ENCODE results near the gene NTN5.

Gene NTN5

DNA sequence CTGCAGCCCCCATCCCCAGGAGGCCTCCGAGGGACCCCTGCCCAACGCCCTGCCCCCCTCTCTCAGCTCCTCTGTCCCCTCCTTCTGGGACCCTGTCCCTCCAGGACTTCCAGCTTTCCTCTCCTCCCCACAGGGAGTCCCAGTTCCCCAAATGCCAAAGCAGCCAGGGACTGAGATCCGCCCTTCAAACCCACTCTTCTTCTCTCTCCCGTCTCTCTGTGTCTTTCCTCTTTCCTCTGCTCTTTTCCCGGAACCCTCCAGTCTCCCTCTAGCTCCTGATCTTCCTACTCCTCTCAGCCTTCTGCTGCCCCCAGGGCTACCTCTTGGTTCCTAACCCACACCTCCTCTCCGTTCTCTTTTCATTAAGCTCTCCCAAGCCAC lies 27.2 kb downstream of the NTN5 start:
- H3K4me1 Mint-ChIP-seq: peaks cover 45% of the 10 kb centered on the region
- H3K9me3 Mint-ChIP-seq: no peaks in the 10 kb centered on the region
- peak overlapping the region; percentile 83 for H3K27ac Mint-ChIP-seq
- no peaks in the 10 kb centered on the region for H3K27me3 Mint-ChIP-seq
- H3K4me3 Mint-ChIP-seq: peak overlapping the region; percentile 95
- ATAC-seq: no peak
- no peaks in the 10 kb centered on the region for H3K36me3 Mint-ChIP-seq

DNA sequence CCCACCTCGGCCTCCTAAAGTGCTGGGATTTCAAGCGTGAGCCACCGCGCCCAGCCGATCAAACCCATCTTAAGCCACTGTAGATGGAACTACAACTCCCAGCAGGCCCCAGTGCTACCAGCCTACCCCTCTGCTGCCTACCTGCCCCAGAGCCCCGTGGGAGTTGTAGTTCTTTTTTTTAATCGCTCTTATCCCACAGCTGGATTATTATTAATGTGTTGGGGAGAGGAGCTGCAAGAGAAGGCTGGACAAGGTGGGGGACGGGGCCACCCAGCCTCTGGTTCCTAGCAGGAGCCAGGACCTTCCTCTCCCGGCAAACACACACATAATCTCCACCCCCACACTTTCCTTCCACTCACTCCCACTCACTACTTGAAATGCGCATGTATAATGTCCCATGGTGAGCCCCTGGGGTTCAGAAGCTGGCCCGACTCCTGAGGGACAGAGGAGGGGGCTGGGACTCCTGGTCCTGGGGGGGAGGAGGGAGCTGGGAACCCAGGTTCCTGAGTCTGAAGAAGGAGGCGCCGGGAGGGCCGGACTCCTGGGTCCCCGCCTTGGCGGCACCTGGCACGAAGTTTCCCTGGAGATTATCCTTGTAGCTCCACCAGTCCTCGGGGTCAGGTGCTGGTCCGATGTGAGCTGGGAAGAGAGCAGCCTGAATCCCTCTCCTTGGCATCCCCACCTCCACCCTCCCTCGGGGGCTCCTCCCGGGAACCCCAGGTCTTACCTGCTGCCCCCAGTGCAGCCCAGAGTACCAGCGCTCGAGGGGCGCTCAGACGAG lies 27.8 kb downstream of the NTN5 start:
- peak; percentile 83 for ATAC-seq
- Mint-ChIP-seq H3K27ac (peak overlapping the region; percentile 83), H3K36me3 (no peaks in the 10 kb centered on the region), H3K9me3 (no peaks in the 10 kb centered on the region), H3K4me3 (peak overlapping the region; percentile 95), H3K27me3 (no peaks in the 10 kb centered on the region), H3K4me1 (peaks cover 45% of the 10 kb centered on the region)

- ATAC-seq: no peak
- Mint-ChIP-seq H3K36me3 (no peaks in the 10 kb centered on the region), H3K27me3 (no peaks in the 10 kb centered on the region), H3K27ac (peak overlapping the region; percentile 83), H3K9me3 (no peaks in the 10 kb centered on the region), H3K4me1 (peaks cover 48% of the 10 kb centered on the region), H3K4me3 (no peak overlapping the region)
Measured at GRCh38 chr19:48644355-48644754, 28.5 kb downstream of the NTN5 start.

- Mint-ChIP-seq H3K4me1 (peaks cover 55% of the 10 kb centered on the region), H3K4me3 (no peak overlapping the region), H3K27me3 (no peaks in the 10 kb centered on the region), H3K9me3 (peaks cover 4% of the 10 kb centered on the region), H3K36me3 (peaks cover 7% of the 10 kb centered on the region), H3K27ac (no peak overlapping the region)
- no peak for ATAC-seq
Measured at GRCh38 chr19:48642862-48643261, 30.0 kb downstream of the NTN5 start.

GRCh38 chr19:48641850-48642249 lies 31.0 kb downstream of the NTN5 start:
- Mint-ChIP-seq H3K27ac (no peak overlapping the region), H3K4me1 (peaks cover 51% of the 10 kb centered on the region), H3K9me3 (peaks cover 4% of the 10 kb centered on the region), H3K36me3 (peaks cover 7% of the 10 kb centered on the region), H3K4me3 (no peak overlapping the region), H3K27me3 (no peaks in the 10 kb centered on the region)
- no peak for ATAC-seq

DNA sequence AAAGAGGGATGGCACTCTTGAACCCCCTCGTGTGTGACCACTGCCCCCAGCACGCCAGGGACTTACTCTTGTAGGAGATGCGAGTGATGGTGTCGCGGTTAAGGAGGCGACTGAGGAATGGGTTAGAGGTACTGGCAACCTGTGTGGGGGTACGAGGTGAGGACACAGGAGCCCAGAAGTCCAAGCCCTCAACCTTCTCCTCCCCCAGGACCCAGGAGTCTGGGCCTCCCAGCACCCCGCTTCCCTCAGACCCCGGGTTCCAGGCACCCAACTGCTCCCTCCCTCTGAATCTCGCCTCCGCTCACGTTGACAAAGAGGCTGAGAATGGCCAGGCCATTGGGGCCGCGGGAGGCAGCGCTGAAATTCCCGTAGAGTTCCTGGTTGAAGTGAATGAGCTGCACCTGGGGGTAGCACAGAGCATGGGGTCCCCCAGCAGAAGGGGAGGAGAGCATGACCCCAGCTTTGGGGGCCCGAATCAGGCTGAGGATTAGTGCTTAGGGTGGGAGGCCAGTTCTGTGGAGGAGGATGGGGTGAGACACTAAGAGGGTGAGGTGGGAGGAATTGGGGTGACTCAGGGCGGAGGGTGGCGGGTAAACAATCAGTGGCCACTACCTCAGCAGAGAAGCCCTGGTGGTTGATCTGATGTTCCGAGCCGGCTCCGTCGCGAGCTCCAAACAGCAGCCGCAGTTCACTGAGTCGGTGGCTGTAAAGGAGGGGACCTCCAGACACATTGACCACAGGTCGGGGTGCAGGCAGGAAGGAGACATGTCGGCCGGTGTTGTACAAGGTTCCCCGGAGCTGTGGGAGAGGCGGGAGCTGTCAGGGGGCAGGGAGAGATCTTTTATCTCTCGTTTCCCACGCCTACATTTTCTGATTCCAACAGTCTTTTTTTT lies 33.1 kb downstream of the NTN5 start:
- Mint-ChIP-seq H3K27me3 (no peaks in the 10 kb centered on the region), H3K4me1 (peaks cover 43% of the 10 kb centered on the region), H3K36me3 (peaks cover 7% of the 10 kb centered on the region), H3K4me3 (peak overlapping the region; percentile 4), H3K9me3 (peaks cover 4% of the 10 kb centered on the region), H3K27ac (peak overlapping the region; percentile 96)
- ATAC-seq: no peak

DNA sequence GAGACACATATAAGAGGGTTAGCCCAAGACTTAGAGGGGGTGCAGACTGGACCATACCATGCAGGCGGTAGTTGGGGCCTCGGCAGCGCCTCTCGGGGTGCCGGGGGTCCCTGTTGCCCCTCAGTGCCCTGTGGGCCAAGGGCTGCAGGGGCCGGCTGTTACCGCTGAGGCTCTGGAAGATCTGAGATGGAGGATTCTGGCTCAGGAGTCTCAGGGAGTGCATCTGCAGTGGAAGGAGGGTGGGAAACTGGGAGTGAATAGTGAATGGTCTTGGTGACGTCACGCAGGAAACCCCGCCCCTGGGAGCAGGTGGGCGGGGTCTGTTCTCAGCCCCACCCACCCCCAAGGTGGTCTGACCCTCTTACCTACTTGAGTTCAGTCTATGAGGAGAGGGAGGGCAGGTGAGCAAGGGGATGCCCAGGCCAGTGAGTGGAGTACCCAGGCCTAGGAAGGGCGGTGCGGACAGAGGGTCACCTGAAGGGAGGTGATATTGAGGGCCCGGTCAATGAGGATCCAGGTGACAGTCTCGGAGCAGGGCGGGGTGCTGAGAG lies 33.9 kb downstream of the NTN5 start:
- H3K27ac Mint-ChIP-seq: peak overlapping the region; percentile 96
- peaks cover 4% of the 10 kb centered on the region for H3K9me3 Mint-ChIP-seq
- H3K36me3 Mint-ChIP-seq: peaks cover 7% of the 10 kb centered on the region
- H3K4me3 Mint-ChIP-seq: peak overlapping the region; percentile 89
- peaks cover 44% of the 10 kb centered on the region for H3K4me1 Mint-ChIP-seq
- no peaks in the 10 kb centered on the region for H3K27me3 Mint-ChIP-seq
- ATAC-seq: no peak

- H3K4me3 Mint-ChIP-seq: peak overlapping the region; percentile 89
- ATAC-seq: peak; percentile 49
- H3K27me3 Mint-ChIP-seq: no peaks in the 10 kb centered on the region
- peaks cover 7% of the 10 kb centered on the region for H3K36me3 Mint-ChIP-seq
- H3K27ac Mint-ChIP-seq: peak overlapping the region; percentile 96
- H3K9me3 Mint-ChIP-seq: peaks cover 4% of the 10 kb centered on the region
- peaks cover 51% of the 10 kb centered on the region for H3K4me1 Mint-ChIP-seq
Measured at GRCh38 chr19:48637948-48638830, 34.6 kb downstream of the NTN5 start.

GRCh38 chr19:48637449-48637947 lies 35.3 kb downstream of the NTN5 start:
- Mint-ChIP-seq H3K27me3 (no peaks in the 10 kb centered on the region), H3K9me3 (peaks cover 4% of the 10 kb centered on the region), H3K4me1 (peaks cover 53% of the 10 kb centered on the region), H3K27ac (peak overlapping the region; percentile 96), H3K4me3 (peak overlapping the region; percentile 89), H3K36me3 (peaks cover 7% of the 10 kb centered on the region)
- ATAC-seq: peak; percentile 87

GRCh38 chr19:48636859-48637448 lies 35.9 kb downstream of the NTN5 start, which contains the start of gene DBP:
DBP (minus strand) TSS chr19:48637379; CDS start chr19:48636994, 385 bp downstream.
- H3K4me1 Mint-ChIP-seq: peaks cover 58% of the 10 kb centered on the region
- ATAC-seq: no peak
- peak within 1 kb of the TSS; percentile 96 for H3K27ac Mint-ChIP-seq
- H3K36me3 Mint-ChIP-seq: peaks cover 7% of the 10 kb centered on the region
- H3K4me3 Mint-ChIP-seq: peak within 1 kb of the TSS; percentile 89
- H3K9me3 Mint-ChIP-seq: peaks cover 4% of the 10 kb centered on the region
- no peaks in the 10 kb centered on the region for H3K27me3 Mint-ChIP-seq

DNA sequence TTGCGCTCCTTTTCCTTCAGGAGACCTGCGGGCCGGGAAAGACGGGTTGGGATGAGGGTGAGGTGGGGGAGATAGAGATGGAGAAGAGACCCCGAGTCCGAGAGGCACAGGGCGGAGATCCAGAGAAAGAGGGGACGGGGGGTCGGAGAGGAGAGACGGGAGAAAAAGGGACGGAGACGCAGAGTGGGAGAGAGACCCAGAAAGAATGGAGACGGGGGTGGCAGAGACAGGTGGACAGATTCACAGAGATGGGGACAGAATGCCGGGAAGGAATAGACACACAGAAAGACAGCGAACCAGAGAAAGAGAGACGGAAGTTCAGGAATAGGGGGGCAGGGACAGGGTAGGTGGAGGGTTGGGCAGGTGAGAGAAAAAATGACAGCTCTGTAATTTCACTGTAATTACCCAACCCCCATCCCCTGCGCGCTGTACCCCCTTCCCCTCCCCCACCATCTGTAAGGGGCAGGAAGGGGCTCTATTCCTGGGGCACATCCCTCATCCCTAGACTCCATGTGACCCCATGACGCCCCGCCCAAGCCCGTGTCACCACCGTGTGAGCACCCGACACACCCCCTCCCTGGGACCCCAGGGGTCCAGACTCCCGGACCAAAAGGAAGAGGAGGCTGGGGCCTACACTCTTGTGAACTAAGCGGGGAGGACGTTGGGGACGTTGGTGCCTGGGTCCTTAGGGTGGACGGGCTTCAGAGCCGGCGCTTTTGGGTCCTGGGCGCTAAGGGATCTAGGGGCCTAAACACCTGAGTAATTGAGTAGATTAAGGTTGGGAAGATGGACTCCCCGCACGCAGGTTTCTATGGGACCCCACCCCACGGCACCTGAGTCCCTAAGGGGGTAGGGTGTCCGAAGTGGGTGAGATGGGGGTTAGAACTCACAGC lies 36.6 kb downstream of the NTN5 start:
- H3K4me3 Mint-ChIP-seq: peak overlapping the region; percentile 89
- no peaks in the 10 kb centered on the region for H3K27me3 Mint-ChIP-seq
- H3K36me3 Mint-ChIP-seq: peaks cover 7% of the 10 kb centered on the region
- no peak for ATAC-seq
- peak overlapping the region; percentile 96 for H3K27ac Mint-ChIP-seq
- H3K4me1 Mint-ChIP-seq: peaks cover 58% of the 10 kb centered on the region
- peaks cover 4% of the 10 kb centered on the region for H3K9me3 Mint-ChIP-seq

DNA sequence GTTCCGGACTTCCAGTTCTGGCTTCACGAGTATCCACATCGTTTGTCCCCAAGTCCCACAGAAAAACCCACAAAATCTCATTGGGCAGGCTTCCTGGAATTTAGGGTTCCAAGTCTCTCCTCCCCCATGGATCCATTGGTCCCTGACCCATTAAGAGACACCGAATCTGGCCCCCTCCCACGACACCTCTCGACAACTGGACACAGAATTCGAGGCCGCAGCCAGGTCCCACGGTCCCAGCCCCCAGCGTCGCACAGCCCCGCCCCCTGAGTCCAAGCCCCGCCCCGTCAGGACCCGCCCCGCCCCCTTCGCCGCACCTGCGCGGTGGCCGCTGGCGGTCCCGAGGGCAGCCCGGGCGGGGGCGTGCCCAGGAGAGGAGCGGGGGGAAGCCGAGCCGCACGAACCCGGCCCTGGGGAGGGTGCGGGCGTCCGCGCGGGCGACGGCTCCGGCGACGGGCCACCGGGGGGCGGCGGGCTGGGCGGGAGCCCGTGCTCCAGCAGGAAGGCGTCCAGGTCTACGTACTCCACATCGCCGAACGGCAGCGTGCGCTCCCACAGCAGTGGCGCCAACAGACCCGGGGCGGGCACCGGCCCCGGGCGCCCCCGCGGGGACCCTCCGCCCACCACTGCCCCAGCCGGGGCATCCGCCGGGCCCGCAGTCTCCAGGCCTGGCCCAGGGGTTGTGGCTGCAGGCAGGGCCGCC lies 37.4 kb downstream of the NTN5 start:
- peaks cover 58% of the 10 kb centered on the region for H3K4me1 Mint-ChIP-seq
- peak overlapping the region; percentile 96 for H3K27ac Mint-ChIP-seq
- peaks cover 4% of the 10 kb centered on the region for H3K9me3 Mint-ChIP-seq
- H3K4me3 Mint-ChIP-seq: peak overlapping the region; percentile 89
- peak; percentile 50 for ATAC-seq
- H3K36me3 Mint-ChIP-seq: peaks cover 11% of the 10 kb centered on the region
- H3K27me3 Mint-ChIP-seq: no peaks in the 10 kb centered on the region

Measured in stimulated activated memory B cell treated with anti-CD40 and anti-IgM and Interleukin-4, amounts not matched to agents 10 μg/mL and 1 μg/mL and 100 μg/mL, for 72 hours (primary cell).